IPS-15b (cell line): ENCODE results near the gene CPA5.

Source experiments
- H3K27me3 ChIP-seq: one replicate; pipeline ENCODE4 v1.6.1; 2013; ENCODE audit warnings: low read length; ENCODE audit not compliant: control insufficient read depth, insufficient read depth
- H3K36me3 ChIP-seq: one replicate; pipeline ENCODE4 v1.6.1; 2013; ENCODE audit warnings: low read length; ENCODE audit not compliant: control insufficient read depth, insufficient read depth
- H3K4me1 ChIP-seq: one replicate; pipeline ENCODE4 v1.6.1; 2013; ENCODE audit warnings: mild to moderate bottlenecking, low read length; ENCODE audit not compliant: control insufficient read depth, insufficient read depth
- H3K4me3 ChIP-seq: one replicate; pipeline ENCODE4 v1.5.1; 2013; ENCODE audit warnings: low read depth, low read length
- H3K9ac ChIP-seq: one replicate; pipeline ENCODE4 v1.6.1; 2013; ENCODE audit warnings: low read depth, mild to moderate bottlenecking, low read length
- H3K9me3 ChIP-seq: one replicate; pipeline ENCODE4 v1.6.1; 2013; ENCODE audit warnings: mild to moderate bottlenecking, low read length; ENCODE audit not compliant: control insufficient read depth, insufficient read depth

The CPA5 gene

DNA sequence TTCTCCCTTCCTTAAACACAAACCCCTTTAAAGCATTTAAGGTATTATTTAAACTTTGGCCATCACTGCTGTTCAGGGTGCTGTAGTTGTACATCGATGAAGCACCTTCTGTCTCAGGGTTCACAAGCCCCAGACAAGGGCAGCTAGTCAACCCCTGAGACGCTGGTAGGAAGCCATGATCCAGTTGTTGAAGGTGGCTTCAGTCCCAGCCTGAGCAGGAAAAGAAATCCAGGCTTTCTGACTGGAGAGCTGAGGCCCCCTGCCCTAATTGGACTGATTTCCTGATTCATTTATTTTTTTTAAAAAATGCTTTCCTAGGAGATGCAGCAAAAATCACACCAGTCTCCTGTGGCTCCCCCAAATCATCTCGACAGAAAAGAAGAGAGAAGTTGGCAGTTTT is 51.5 kb downstream of the CPA5 start:
- H3K27me3 ChIP-seq: no peaks in the 10 kb centered on the region
- H3K9me3 ChIP-seq: no peaks in the 10 kb centered on the region
- no peaks in the 10 kb centered on the region for H3K36me3 ChIP-seq
- H3K4me3 ChIP-seq: no peak overlapping the region
- H3K4me1 ChIP-seq: no peaks in the 10 kb centered on the region
- no peak overlapping the region for H3K9ac ChIP-seq

DNA sequence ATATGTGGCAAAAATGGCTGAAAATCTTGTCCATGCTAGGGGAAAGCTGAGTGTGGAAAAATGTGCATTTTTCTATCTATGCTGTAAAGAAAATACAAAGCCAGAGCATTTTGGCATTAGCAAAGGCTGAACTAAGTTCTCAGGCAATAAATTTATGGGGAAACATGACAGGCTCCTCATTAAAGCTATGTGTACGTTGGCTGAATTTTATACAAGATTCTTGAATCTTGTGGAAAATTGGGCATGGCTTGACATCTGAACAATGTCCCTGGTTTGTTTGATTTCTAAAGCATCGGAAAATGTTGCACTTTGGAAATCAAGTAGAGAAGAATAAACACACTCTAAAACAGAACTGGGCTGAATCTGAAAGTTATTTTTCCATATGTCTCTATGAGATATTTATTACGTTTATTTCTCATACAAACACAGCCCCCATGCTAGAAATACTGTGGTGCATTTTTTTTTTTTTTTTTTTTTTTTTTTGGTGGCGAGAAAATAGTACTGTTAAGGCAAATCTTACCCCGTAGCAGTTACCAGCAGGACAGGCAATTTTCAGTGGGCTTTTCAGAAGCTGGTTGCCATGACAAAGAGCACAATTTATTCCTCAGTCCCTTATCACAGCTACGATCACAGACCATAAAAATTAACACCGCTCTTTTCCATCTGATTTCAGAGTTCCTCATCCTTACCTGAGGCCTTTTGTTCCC is 52.6 kb downstream of the CPA5 start:
- Histone ChIP-seq H3K9me3 (no peaks in the 10 kb centered on the region), H3K9ac (no peak overlapping the region), H3K4me3 (no peak overlapping the region), H3K27me3 (no peaks in the 10 kb centered on the region), H3K36me3 (no peaks in the 10 kb centered on the region), H3K4me1 (no peaks in the 10 kb centered on the region)

DNA sequence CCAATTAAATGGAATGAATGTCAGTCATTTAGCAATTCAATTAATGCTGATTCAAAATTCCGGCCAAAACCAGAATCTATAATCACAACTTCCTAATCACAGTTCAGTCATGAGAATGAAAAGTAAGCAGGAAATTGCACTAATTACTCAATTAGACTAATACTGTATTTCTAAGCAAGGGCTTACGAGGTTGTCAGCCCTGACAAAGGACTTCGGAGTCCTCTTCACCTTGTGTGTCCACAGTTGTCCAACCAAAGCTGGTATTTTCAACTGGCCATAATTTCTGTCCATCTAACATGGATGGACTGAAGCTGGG is 53.1 kb downstream of the CPA5 start:
- Histone ChIP-seq H3K9me3 (no peaks in the 10 kb centered on the region), H3K27me3 (no peaks in the 10 kb centered on the region), H3K4me1 (no peaks in the 10 kb centered on the region), H3K36me3 (no peaks in the 10 kb centered on the region), H3K9ac (no peak overlapping the region), H3K4me3 (no peak overlapping the region)

DNA sequence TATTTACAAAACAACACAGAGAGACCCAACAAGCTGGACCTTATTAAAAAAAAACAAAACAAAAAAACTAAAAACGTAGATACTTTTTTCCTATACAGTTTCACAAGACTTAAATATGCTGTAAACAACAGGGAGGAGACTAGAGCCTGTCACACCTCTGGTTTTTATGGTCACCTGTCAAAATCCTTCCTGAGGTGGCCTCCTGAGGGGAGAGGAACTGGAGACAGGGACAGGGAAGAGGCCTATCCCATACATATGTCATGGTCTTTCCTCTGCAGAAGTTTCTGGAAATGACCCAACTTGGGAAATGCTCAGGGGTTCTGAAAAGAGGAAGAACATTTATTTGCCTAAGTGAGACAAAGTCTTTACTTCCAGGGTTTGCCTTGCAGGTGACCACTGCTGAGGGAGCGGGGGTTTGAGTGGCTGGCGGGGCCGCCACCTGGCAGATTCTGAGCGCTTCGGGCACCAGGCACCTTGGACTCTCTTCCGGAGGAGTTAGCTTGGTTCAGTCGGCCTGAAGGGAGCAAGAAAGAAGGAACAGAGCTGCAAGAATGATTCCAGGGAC is 54.0 kb downstream of the CPA5 start:
- no peaks in the 10 kb centered on the region for H3K4me1 ChIP-seq

DNA sequence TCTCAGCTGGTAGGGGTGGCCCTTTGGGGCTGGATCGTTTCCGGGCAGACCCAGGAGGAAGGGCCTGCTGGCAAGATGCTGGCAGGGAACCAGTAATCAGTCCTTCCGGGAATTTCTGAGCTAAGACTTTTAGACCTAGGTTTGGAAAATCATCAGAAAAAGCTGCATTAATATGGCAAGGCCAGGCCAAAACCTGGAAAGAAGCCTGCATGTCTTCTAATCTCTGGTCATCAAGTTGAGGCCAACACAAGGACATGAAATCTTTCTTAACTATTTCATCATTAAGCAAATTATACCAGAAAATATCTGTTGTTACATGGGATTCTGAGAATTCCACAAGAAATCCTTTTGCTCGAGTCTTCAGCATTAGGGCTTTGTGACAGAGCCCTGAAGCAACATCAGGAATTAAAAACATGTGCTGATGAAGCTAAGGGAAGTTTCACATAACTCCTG is 55.5 kb downstream of the CPA5 start:
- H3K4me3 ChIP-seq: no peak overlapping the region
- no peak overlapping the region for H3K9ac ChIP-seq
- no peaks in the 10 kb centered on the region for H3K36me3 ChIP-seq
- no peaks in the 10 kb centered on the region for H3K4me1 ChIP-seq
- no peaks in the 10 kb centered on the region for H3K9me3 ChIP-seq
- H3K27me3 ChIP-seq: no peaks in the 10 kb centered on the region

More for the DNA sequence above, 54.0 kb downstream of the CPA5 start:
- Histone ChIP-seq H3K27me3 (no peaks in the 10 kb centered on the region), H3K9me3 (no peaks in the 10 kb centered on the region), H3K9ac (no peak overlapping the region), H3K4me3 (no peak overlapping the region), H3K36me3 (no peaks in the 10 kb centered on the region)

DNA sequence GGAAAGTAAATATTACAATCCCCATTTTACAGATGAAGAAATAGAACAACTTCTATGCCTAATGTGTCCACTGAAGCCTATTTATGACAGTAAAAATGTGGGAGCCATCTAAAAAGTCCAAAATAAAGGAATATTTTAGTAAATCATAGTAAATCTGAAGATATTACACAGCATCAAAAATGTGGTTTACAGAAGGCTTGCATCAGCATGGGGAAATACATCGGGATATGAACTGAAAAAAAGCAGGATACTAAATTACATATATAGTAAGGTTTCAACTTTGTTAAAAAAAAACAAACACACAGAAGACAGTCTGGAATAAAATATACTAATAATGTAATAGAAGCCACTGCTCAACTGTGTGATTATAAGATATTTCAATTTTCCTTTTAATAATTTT is 56.5 kb downstream of the CPA5 start:
- Histone ChIP-seq H3K36me3 (no peaks in the 10 kb centered on the region), H3K4me3 (no peak overlapping the region), H3K27me3 (no peaks in the 10 kb centered on the region), H3K9ac (no peak overlapping the region), H3K9me3 (no peaks in the 10 kb centered on the region), H3K4me1 (no peaks in the 10 kb centered on the region)

DNA sequence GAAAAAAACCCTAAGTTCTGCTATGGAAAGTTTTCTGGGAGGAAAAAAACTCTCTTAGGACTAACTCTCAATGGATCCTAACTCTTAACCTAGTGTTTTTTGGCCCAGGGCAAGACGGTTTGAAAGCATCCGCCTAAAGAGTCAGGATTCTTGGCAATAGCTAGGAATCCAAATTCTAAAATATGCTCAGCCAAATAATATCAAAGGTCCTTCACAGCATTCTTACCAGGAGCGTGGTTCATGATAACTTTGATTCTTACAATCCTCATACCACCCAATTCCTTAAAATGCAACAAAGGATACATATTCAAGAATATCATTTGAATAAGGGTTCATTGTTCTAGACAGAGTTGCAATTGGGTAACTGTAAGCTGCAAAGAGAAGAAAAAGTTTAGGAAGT is 57.0 kb downstream of the CPA5 start:
- H3K36me3 ChIP-seq: no peaks in the 10 kb centered on the region
- H3K9ac ChIP-seq: no peak overlapping the region
- no peak overlapping the region for H3K4me3 ChIP-seq
- H3K27me3 ChIP-seq: no peaks in the 10 kb centered on the region
- no peaks in the 10 kb centered on the region for H3K9me3 ChIP-seq
- no peaks in the 10 kb centered on the region for H3K4me1 ChIP-seq

DNA sequence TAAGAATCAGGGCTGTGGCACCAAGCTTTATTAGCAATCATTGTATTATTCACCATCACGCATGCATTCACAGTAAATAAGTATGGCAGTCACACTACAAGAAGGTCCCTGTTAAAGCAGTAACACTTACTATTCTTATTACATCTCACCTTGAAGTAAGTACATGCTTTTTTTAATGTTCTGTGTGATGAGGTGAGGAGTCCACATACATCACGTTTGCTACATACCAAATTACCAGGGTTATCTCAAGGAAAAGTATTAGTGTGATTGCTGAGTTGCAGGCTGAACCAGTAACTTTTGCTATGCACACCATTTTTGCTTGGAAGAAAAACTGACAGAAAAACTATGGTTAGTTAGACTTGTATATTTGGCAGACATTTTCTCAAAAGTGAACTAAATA is 60.4 kb downstream of the CPA5 start:
- no peak overlapping the region for H3K4me3 ChIP-seq
- H3K27me3 ChIP-seq: no peaks in the 10 kb centered on the region
- no peak overlapping the region for H3K9ac ChIP-seq
- H3K9me3 ChIP-seq: no peaks in the 10 kb centered on the region
- H3K4me1 ChIP-seq: no peaks in the 10 kb centered on the region
- H3K36me3 ChIP-seq: no peaks in the 10 kb centered on the region

DNA sequence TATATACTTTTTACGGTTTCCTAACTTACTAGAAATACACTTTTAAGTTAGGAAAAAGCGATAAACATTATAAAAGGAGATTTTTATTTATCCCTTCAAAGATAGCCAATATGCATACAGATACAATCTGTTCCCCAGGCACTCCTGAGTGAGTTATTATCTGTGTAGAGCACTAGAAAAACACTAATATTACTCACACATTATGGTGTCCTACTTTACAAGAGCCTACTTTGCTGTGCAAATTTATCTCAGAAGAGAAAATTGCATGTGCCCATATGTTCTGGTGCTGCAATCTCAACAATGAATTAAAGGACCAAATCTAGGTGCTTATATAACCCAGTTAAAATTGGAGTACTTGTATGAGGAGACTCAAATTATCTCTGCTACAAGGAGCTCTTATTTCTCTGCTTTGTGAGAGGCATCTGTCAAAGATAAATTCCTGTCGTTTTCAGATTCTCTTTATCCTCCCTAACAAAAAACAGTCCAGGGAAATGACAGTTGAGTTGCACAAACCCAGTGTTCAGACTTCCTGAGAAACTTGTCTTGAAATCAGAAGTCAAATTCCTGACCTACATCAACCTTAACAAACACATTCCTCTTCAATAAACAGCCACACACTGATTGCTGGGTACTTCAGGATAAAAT is 64.6 kb downstream of the CPA5 start:
- Histone ChIP-seq H3K36me3 (no peaks in the 10 kb centered on the region), H3K27me3 (no peaks in the 10 kb centered on the region), H3K9ac (no peak overlapping the region), H3K4me3 (no peak overlapping the region), H3K4me1 (no peaks in the 10 kb centered on the region), H3K9me3 (no peaks in the 10 kb centered on the region)

DNA sequence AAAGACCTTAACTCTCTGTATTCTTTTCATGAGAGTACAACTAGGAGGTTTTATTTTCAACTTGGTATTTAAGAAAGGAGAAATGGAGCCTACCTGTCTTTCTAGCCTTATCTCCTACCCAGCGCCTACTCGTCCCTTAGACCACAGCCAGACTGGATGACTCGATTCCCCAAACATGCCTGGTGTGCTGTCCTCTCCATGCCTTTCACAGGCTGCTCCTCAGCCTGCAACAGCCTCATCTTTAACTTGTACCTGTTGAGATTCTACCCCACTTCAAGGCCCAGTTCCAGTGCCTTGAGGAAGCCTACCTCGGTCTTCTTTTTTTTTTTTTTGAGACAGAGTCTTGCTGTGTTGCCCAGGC is 65.1 kb downstream of the CPA5 start:
- no peak overlapping the region for H3K4me3 ChIP-seq
- no peaks in the 10 kb centered on the region for H3K9me3 ChIP-seq
- no peaks in the 10 kb centered on the region for H3K36me3 ChIP-seq
- no peaks in the 10 kb centered on the region for H3K27me3 ChIP-seq
- no peak overlapping the region for H3K9ac ChIP-seq
- H3K4me1 ChIP-seq: no peaks in the 10 kb centered on the region

DNA sequence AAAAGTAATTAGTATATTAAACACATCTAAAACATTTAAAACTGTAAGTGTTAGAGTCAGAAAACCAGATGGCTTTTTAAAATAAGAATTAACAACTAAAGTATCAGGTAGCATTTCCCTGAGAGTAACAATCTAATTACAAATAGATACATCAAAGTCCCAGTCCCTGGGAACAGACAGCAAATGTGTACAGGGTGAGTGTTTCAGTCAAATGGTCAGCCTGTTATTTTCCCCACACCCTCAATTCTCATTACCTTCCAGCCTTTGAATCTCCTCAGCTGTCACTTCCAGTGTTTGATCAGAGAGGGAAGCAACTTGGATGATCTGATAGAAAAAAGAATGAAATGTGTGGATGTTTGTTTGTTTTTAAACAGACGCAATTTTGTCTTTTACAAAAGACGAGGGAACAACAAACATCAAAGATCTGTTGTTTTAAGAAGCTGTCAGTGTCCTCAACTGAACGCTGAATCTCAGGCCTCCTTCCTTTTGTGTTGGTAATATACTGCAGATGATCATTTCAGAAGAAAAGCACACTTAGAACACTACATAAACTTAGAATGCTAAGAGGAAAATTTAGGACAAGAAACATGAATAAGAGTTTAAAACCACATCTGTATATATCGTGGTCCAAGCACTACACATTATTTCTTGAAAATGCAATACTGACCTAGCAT is 66.4 kb downstream of the CPA5 start:
- Histone ChIP-seq H3K4me1 (no peaks in the 10 kb centered on the region), H3K36me3 (no peaks in the 10 kb centered on the region), H3K9ac (no peak overlapping the region), H3K4me3 (no peak overlapping the region), H3K9me3 (no peaks in the 10 kb centered on the region), H3K27me3 (no peaks in the 10 kb centered on the region)

DNA sequence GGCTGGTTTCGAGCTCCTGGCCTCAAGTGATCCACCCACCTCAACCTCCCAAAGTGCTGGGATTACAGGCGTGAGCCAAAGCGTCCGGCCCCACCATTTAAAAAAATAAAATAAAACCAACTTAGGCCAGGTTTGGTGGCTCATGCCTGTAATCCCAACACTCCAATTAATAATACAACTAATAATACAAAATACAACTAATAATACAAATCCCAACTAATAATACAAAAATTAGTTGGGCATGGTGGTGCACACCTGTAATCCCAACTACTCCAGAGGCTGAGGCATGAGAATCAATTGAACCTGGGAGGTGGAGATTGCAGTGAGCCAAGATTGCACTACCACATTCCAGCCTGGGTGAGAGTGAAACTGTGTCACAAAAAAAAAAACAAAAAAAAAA is 68.6 kb downstream of the CPA5 start:
- Histone ChIP-seq H3K4me3 (no peak overlapping the region), H3K9me3 (no peaks in the 10 kb centered on the region), H3K27me3 (no peaks in the 10 kb centered on the region), H3K9ac (no peak overlapping the region), H3K4me1 (no peaks in the 10 kb centered on the region), H3K36me3 (no peaks in the 10 kb centered on the region)
